ENCODE measurements around the gene XIST. TPM values are rescaled to one million over a fixed set of nuclear protein-coding genes. Genes with fewer than 3 reads are reported as not detected.

The XIST gene
- total and polyA plus RNA-seq, 9 of the 15 experiments (the other 6 are each of a cell fraction or from before 2014, with no cell fraction given), result 22.4 to 160 (median 55.5) TPM

DNA sequence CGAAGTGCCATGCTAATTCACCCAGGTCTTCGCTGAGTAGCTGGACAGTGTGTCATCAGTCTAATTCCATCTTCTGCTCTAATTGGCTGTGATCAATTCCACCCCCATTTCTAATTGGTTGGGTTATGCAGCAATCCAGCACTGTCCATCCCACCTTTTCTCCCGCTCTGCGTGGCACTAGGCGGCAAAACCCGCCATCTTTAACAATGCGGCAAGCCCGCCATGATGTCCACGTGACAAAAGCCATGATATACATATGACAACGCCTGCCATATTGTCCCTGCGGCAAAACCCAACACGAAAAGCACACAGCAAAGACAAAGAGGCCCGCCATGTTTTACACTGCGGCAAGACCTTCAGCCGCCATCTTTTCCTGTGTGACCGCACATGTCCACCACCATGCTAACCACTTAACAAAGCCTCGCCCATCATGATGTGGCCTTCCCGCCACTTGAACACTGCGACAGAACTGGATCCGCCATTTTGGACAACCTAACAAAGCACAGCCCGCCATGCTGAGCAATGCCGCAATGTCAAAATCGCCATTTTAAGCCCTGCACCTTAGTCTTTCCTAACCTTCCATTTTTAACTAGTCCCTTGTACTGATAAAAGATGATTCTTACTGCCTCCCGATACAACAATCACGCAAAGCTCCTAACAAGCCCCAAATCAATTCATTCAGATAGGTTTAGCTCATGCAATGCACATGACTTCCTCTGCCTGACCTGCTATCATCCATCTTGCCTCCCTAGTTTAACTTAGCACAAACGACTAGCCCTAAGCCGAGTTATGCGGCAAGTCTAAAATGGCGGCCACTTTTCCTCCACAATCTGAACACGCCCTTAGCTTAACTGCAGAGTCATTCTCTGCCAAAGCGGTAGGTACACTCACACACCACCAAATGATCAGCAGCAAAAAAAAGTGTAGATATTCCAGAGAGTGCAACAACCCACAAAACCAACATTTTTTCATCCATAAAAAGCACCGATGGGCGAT is 1.2 kb downstream of the XIST start (continued):
- TF ChIP-seq, protein P1, sequence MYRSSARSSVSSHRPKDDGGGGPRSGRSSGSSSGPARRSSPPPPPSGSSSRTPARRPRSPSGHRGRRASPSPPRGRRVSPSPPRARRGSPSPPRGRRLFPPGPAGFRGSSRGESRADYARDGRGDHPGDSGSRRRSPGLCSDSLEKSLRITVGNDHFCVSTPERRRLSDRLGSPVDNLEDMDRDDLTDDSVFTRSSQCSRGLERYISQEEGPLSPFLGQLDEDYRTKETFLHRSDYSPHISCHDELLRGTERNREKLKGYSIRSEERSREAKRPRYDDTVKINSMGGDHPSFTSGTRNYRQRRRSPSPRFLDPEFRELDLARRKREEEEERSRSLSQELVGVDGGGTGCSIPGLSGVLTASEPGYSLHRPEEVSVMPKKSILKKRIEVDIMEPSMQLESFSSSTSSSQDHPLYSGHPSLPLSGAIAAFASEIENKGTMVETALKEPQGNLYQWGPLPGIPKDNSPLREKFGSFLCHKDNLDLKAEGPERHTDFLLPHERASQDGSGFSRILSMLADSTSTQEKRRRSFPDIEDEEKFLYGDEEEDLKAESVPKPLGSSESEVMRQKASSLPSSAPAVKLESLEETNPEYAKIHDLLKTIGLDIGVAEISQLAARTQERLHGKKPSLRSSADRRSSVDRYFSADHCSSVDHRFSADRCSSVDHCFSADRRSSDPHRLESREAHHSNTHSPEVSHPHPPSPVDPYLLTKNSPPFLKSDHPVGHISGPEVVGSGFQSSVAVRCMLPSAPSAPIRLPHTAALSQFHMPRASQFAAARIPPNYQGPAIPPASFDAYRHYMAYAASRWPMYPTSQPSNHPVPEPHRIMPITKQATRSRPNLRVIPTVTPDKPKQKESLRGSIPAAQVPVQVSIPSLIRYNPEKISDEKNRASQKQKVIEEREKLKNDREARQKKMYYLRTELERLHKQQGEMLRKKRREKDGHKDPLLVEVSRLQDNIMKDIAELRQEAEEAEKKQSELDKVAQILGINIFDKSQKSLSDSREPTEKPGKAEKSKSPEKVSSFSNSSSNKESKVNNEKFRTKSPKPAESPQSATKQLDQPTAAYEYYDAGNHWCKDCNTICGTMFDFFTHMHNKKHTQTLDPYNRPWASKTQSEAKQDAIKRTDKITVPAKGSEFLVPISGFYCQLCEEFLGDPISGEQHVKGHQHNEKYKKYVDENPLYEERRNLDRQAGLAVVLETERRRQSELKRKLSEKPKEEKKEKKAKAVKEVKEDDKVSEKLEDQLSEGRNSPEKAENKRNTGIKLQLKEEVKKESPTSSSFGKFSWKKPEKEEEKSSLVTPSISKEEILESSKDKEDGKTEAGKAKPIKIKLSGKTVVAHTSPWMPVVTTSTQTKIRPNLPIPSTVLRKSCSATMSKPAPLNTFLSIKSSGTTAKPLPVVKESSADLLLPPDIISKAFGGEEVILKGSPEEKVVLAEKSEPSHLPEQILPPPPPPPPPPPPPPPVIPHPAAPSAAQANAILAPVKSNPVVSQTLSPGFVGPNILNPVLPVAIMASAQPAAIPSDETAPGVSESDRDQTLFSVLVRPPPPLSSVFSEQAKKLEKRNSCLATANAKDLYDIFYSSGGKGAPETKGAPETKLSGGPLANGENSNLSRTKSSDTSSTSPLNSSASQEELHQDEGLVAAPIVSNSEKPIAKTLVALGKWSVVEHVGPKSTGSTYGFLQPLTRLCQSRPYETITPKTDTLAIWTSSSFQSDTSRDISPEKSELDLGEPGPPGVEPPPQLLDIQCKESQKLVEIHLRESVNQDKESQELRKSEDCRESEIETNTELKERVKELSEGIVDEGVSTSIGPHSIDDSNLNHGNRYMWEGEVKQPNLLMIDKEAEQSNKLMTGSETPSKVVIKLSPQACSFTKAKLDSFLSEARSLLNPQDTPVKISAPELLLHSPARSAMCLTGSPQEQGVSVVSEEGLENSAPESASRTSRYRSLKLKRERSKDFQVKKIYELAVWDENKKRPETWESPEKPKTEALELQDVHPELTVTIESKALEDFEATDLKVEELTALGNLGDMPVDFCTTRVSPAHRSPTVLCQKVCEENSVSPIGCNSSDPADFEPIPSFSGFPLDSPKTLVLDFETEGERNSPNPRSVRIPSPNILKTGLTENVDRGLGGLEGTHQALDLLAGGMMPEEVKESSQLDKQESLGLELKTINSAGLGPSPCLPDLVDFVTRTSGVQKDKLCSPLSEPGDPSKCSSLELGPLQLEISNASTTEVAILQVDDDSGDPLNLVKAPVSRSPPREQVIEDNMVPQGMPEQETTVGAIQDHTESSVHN (IDR thresholded peaks at IDR 0.05; ENCODE audit: borderline replicate concordance in 1 of 2, low read depth in 1 of 2), result no peak
- TF ChIP-seq, protein P2, sequence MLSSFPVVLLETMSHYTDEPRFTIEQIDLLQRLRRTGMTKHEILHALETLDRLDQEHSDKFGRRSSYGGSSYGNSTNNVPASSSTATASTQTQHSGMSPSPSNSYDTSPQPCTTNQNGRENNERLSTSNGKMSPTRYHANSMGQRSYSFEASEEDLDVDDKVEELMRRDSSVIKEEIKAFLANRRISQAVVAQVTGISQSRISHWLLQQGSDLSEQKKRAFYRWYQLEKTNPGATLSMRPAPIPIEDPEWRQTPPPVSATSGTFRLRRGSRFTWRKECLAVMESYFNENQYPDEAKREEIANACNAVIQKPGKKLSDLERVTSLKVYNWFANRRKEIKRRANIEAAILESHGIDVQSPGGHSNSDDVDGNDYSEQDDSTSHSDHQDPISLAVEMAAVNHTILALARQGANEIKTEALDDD (IDR thresholded peaks at IDR 0.05), result peak; percentile 97
- TF ChIP-seq ETV6 (IDR thresholded peaks at IDR 0.05; ENCODE audit: borderline replicate concordance in 1 of 2, low read depth in 2 of 2, low read length in 1 of 2) (no peak), ETV6 (CRISPR knock-in tag; IDR thresholded peaks at IDR 0.05; ENCODE audit: borderline replicate concordance) (no peak), L3MBTL2 (IDR thresholded peaks at IDR 0.05) (peak; percentile 63), NFIC (IDR thresholded peaks at IDR 0.05) (0 out of 2 replicates have a peak, but pooled peaks have one; percentile 22), MYC (IDR thresholded peaks at IDR 0.05; ENCODE audit: low read depth, low read length) (peak; percentile 92), MYC (CRISPR knock-in tag; IDR thresholded peaks at IDR 0.05; ENCODE audit: borderline replicate concordance, low read depth) (peak; percentile 59; the same call in 1 of the 2 replicates), ATF1 (CRISPR knock-in tag; IDR thresholded peaks at IDR 0.05) (no peak), ATF1 (tag; IDR thresholded peaks at IDR 0.05) (peak; percentile 82), TAF9B (IDR thresholded peaks at IDR 0.05; ENCODE audit: partially characterized antibody) (peak; percentile 48), CREM (IDR thresholded peaks at IDR 0.05; ENCODE audit: low read depth) (peak; percentile 22), CHD1 (IDR thresholded peaks at IDR 0.05; ENCODE audit: low read length) (peak; percentile 57), ESRRA (IDR thresholded peaks at IDR 0.05; ENCODE audit: borderline replicate concordance, low read depth) (peak; percentile 53; the same call in 1 of the 2 replicates), ZNF57 (CRISPR knock-in tag; IDR thresholded peaks at IDR 0.05) (no peak), SP1 (CRISPR knock-in tag; IDR thresholded peaks at IDR 0.05) (peak; percentile 45; the same call in 1 of the 2 replicates), NCOR1 (IDR thresholded peaks at IDR 0.05) (peak; percentile 34; the same call in 1 of the 2 replicates), POLR2G (IDR thresholded peaks at IDR 0.05; ENCODE audit: low read depth, low read length) (peak; percentile 57), C11orf30 (IDR thresholded peaks at IDR 0.05; ENCODE audit: low read depth) (0 out of 2 replicates have a peak, but pooled peaks have one; percentile 27), NR2F6 (CRISPR knock-in tag; IDR thresholded peaks at IDR 0.05) (no peak)

All from K562 (cell line).